Muscle layer of duodenum (tissue), 2 donors: Measurements from ENCODE around the gene SLAMF6.
"Not testable (repeated sequence)": the region's sequence is repeated elsewhere in the genome, so short reads cannot be mapped to it uniquely, and the experiment has no call there.

Source experiments
- H3K27ac ChIP-seq: one replicate; pipeline ENCODE4 v1.7.0; 2013; ENCODE audit warnings: mild to moderate bottlenecking, low read length
- H3K27me3 ChIP-seq: one replicate; pipeline ENCODE4 v1.7.0; 2013; ENCODE audit warnings: low read depth, mild to moderate bottlenecking, control low read depth, low read length
- H3K36me3 ChIP-seq, 2 donors: one replicate each; pipeline ENCODE4 v1.7.0; 2013; ENCODE audit warnings: low read length in 2 of 2, control low read depth in 1 of 2, mild to moderate bottlenecking in 1 of 2; ENCODE audit not compliant: insufficient read depth in 2 of 2, control insufficient read depth in 1 of 2
- H3K4me1 ChIP-seq, 2 donors: one replicate each; pipeline ENCODE4 v1.7.0; 2013; ENCODE audit warnings: low read length in 2 of 2, mild to moderate bottlenecking in 2 of 2, control low read depth in 1 of 2, moderate library complexity in 1 of 2; ENCODE audit not compliant: insufficient read depth in 2 of 2, control insufficient read depth in 1 of 2
- H3K4me3 ChIP-seq, 2 donors: one replicate each; pipeline ENCODE4 v1.7.0; 2013; ENCODE audit warnings: low read length in 2 of 2, low read depth in 1 of 2, mild to moderate bottlenecking in 1 of 2
- H3K9me3 ChIP-seq, 2 donors: one replicate each; pipeline ENCODE4 v1.7.0; 2013; ENCODE audit warnings: low read length in 2 of 2, control low read depth in 1 of 2, mild to moderate bottlenecking in 1 of 2; ENCODE audit not compliant: control insufficient read depth in 1 of 2
- donor health status: healthy.

Gene SLAMF6

DNA sequence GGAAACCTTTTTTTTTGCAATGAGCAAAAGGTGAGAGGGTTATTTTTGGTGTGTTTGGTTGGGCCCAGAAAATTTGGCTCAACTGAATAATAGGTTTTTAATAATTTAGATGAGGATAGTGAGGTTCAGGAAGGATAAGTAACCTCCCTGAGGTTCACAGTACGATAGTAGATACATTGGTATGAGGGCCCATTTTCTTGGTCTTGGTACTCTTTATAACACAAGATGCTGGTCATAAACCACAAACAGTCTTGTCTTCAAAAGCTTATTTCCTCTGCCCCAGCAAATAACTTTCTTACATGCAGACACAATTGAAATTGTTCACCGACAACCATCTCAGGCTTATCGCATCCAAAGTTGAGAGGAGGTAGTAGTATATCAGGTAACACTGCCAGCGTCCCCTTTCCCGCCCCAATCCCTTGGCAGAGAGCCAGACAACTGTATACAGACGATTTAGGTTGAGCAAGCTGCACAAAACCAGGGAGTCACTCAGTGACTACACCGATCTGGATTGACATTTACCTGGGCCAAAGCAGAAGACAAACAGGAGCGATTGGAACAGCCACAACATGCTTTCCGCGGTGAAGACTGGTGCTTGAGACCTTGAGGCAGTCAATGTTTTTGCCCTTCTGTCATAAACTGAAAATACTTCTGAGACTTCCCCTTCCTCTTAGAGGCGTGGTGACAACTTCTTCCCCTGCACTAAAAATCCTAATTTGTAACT, at the start of gene SLAMF6:
TSS of gene SLAMF6 (minus strand) at position 634 of the 724 bp plus-strand sequence. CDS start at position 571, 63 bp downstream.
- Histone ChIP-seq H3K4me1 (no peaks in the 10 kb centered on the region), H3K9me3 (no peaks in the 10 kb centered on the region), H3K36me3 (no peaks in the 10 kb centered on the region), H3K27me3 (no peaks in the 10 kb centered on the region), H3K4me3 (peak within 1 kb of the TSS in 1 of 2 donors; percentile 41), H3K27ac (no peak within 1 kb of the TSS)

DNA sequence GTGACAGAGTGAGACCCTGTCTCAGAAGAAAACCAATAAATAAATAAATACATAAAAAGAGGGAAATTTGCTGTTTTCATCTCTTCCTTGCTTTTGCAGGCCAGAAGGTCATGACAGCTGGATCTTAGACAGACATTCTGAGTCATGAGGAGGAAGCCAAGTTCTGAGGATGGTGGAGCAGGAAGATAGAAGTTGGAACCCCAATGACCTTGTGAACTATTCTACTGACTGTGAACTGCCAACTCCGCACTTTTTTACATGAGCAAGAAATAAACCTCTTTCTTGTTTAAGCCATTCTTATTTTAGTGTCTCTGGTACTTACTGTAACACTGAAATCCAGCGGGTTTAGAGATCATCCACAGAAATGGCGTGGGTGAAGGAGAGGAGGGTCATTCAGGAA, 47.8 kb upstream of the SLAMF6 start:
- H3K4me3 ChIP-seq: no peak overlapping the region
- H3K27ac ChIP-seq: no peak overlapping the region
- no peaks in the 10 kb centered on the region for H3K9me3 ChIP-seq
- no peaks in the 10 kb centered on the region for H3K36me3 ChIP-seq
- no peaks in the 10 kb centered on the region for H3K27me3 ChIP-seq
- H3K4me1 ChIP-seq: peaks cover 0 to 4% of the 10 kb centered on the region in 2 donors

DNA sequence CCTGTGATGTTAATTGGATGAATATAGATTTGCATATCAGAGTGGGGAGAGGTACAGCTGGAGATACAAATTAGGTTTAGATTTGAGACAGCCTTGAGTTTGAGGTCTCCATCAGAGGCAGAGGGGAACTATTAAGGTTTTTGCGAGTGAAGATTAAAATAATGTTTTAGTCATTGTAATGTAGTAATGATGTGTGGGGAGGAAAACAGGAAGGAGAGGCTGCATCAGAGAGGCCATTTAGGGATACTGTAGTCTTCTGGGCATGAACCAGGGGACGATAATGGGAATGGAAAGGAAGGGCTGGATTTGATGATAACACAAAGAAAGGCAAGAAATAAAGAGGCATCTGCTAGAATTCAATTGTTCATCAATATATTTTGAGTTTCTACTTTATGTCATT, 46.8 kb upstream of the SLAMF6 start:
- no peaks in the 10 kb centered on the region for H3K9me3 ChIP-seq
- no peaks in the 10 kb centered on the region for H3K36me3 ChIP-seq
- no peak overlapping the region for H3K4me3 ChIP-seq
- H3K4me1 ChIP-seq: peaks cover 0 to 4% of the 10 kb centered on the region in 2 donors
- H3K27ac ChIP-seq: no peak overlapping the region
- no peaks in the 10 kb centered on the region for H3K27me3 ChIP-seq

DNA sequence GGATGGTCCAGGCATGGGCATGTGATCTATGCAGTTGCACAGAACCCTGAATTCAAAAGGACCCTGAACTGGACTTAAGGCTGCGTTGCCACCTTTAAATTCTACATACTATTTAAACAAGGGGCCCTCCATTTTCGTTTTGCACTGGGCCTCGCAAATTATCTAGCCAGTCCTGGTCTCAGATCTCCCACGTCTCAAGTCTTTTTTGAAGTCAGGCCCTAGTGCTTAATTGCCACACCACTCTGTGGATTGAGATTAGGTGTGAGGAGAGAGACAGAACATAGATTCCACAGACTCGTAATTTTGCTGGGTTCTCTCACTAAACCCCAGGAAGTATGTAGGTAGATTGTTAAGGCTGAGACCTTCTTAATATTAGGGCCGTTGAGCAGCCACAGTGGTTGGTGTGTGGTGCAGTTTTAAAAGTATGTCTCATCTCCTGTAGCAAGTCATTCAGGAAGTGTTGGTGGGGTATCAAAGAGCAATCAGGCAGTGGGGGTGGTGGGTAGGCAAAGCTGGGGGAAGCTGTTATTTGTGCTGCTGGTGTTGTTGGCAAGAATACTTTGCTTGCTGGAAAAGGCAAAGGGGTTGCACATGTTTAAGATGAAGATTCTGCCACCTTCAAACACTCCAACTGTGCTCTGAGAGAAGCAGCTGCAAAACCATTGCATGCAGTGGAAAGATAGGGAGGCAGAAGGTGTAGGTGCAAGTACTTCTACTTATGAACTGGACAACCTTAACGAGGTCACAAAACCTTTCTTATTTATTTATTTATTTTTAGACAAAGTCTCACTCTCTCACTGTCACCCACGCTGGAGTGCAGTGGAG, 45.0 kb upstream of the SLAMF6 start:
- Histone ChIP-seq H3K4me1 (peaks cover 0 to 4% of the 10 kb centered on the region in 2 donors), H3K4me3 (no peak overlapping the region), H3K9me3 (no peaks in the 10 kb centered on the region), H3K27me3 (no peaks in the 10 kb centered on the region), H3K27ac (peak overlapping the region; percentile 20), H3K36me3 (no peaks in the 10 kb centered on the region)

DNA sequence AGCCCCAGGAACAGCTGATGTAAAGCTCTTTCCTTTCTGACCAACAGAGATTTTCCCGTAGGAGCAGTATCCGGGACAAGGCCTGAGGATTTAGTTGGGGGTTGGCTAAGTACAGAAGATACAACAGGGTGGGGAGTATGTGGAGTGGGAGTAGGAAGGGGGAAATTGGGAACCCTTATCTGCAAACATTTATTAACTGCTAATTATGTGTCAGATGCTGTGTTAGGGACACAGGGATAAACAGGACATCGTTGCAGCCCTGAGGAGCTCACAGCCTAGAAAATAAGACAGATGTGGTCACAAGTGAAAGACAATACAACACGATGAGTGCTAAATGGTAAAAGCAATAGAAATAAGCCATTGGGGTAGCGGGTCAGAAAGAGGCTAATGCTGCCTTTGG, 44.3 kb upstream of the SLAMF6 start:
- H3K36me3 ChIP-seq: no peaks in the 10 kb centered on the region
- H3K27me3 ChIP-seq: no peaks in the 10 kb centered on the region
- H3K9me3 ChIP-seq: no peaks in the 10 kb centered on the region
- H3K27ac ChIP-seq: no peak overlapping the region
- no peak overlapping the region for H3K4me3 ChIP-seq
- peaks cover 0 to 4% of the 10 kb centered on the region in 2 donors for H3K4me1 ChIP-seq

DNA sequence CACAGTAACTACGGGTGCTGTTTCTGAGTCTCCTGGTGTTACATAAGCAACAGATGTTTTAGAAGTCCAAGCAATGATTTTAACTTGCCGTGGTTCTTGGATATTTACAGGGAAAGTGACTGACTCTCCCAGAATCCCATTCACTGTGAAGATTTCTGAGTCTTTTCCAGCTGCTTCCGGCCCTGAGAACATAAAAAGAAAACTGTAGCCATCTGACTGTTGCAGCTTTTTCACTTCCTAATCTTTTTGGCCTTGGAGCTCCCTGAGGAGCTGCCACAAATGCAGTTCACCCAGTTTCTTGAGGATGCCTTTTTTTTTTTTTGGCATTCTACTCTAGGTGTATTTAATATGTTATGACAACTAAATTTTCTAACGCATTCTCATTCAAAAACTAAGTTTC, 42.5 kb upstream of the SLAMF6 start:
- Histone ChIP-seq H3K27me3 (no peaks in the 10 kb centered on the region), H3K4me1 (peaks cover 0 to 4% of the 10 kb centered on the region in 2 donors), H3K36me3 (no peaks in the 10 kb centered on the region), H3K4me3 (no peak overlapping the region), H3K27ac (no peak overlapping the region), H3K9me3 (no peaks in the 10 kb centered on the region)

DNA sequence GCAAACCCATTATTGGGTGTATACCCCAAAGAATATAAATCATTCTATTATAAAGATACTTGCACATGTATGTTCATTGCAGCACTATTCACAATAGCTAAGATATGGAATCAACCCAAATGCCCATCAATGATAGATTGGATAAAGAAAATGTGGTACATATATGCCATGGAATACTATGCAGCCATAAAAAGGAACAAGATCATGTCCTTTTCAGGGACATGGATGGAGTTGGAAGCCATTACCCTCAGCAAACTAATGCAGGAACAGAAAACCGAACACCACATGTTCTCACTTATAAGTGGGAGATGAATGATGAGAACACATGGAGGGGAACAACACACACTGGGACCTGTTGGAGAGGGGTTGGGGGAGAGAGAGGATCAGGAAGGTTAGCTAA, 40.2 kb upstream of the SLAMF6 start:
- H3K36me3 ChIP-seq, H3K9me3 ChIP-seq, H3K27me3 ChIP-seq, H3K4me1 ChIP-seq, H3K4me3 ChIP-seq, H3K27ac ChIP-seq: not testable (repeated sequence)

DNA sequence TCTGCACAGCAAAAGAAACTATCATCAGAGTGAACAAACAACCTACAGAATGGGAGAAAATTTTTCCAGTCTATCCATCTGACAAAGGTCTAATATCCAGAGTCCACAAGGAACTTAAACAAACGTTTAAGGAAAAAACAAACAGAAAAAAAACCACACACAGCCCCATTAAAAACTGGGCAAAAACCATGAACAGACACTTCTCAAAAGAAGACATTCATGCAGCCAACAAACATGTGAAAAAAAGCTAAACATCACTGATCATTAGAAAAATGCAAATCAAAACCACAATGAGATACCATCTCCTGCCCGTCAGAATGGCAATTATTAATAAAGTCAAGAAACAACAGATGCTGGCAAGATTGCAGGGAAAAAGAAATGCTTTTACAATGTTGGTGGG, 39.7 kb upstream of the SLAMF6 start:
- H3K27me3 ChIP-seq, H3K4me3 ChIP-seq, H3K27ac ChIP-seq, H3K36me3 ChIP-seq, H3K4me1 ChIP-seq, H3K9me3 ChIP-seq: not testable (repeated sequence)

DNA sequence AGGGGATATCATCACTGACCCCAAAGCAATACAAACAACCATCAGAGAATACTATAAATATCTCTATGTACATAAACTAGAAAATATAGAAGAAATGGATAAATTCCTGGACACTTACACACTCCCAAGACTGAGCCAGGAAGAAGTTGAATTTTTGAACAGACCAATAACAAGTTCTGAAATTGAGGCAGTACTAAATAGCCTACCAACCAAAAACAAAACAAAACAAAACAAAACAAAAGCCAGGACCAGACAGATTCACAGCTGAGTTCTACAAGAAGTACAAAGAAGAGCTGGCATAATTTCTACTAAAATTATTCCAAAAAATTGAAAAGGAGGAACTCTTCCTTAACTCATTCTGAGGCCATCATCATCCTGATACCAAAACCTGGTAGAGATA, 37.8 kb upstream of the SLAMF6 start:
- H3K4me3 ChIP-seq: no peak overlapping the region
- no peaks in the 10 kb centered on the region for H3K36me3 ChIP-seq
- H3K27ac ChIP-seq: no peak overlapping the region
- H3K27me3 ChIP-seq: no peaks in the 10 kb centered on the region
- no peaks in the 10 kb centered on the region for H3K9me3 ChIP-seq
- H3K4me1 ChIP-seq: no peaks in the 10 kb centered on the region

DNA sequence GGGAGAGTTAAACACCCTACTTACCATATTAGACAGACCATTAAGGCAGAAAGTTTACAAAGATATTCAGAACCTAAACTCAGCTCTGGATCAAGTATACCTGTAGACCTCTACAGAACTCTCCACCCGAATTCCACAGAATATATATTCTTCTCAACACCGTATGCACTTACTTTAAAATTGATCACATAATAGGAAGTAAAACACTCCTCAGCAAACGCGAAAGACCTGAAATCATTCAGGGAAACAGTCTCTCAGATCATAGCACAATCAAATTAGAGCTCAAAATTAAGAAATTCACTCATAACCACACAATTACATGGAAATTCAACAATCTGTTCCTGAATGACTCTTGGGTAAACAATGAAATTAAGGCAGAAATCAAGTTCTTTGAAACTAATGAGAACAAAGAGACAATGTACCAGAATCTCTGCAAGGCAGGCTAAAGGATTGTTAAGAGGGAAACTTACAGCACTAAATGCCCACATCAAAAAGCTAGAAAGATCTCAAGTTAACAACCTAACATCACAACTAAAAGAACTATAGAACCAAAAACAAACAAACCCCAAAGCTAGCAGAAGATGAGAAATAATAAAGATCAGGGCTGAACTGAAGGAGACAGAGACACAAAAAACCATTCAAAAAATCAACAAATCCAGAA, 37.1 kb upstream of the SLAMF6 start:
- H3K27me3 ChIP-seq: no peaks in the 10 kb centered on the region
- no peak overlapping the region for H3K27ac ChIP-seq
- no peaks in the 10 kb centered on the region for H3K9me3 ChIP-seq
- H3K36me3 ChIP-seq: no peaks in the 10 kb centered on the region
- no peak overlapping the region for H3K4me3 ChIP-seq
- no peaks in the 10 kb centered on the region for H3K4me1 ChIP-seq

DNA sequence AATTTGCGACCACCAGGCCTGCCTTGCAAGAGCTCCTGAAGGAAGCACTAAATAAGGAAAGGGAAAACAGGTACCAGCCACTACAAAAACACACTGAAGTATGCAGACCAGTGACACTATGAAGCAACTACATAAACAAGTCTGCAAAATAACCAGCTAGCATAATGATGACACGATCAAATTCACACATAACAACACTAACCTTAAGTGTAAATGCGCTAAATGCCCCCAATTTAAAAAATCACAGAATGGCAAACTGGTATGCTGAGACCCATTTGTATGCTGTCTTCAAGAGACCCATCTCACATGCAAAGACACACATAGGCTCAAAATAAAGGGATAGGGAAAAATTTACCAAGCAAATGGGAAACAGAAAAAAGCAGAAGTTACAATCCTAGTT, 36.4 kb upstream of the SLAMF6 start:
- H3K4me3 ChIP-seq, H3K9me3 ChIP-seq, H3K4me1 ChIP-seq, H3K36me3 ChIP-seq, H3K27me3 ChIP-seq, H3K27ac ChIP-seq: not testable (repeated sequence)
